ENCODE results near the gene DLX3.
A peak's percentile ranks its signal among the peaks of the same experiment; 100 is the strongest.

DLX3 gene

DNA sequence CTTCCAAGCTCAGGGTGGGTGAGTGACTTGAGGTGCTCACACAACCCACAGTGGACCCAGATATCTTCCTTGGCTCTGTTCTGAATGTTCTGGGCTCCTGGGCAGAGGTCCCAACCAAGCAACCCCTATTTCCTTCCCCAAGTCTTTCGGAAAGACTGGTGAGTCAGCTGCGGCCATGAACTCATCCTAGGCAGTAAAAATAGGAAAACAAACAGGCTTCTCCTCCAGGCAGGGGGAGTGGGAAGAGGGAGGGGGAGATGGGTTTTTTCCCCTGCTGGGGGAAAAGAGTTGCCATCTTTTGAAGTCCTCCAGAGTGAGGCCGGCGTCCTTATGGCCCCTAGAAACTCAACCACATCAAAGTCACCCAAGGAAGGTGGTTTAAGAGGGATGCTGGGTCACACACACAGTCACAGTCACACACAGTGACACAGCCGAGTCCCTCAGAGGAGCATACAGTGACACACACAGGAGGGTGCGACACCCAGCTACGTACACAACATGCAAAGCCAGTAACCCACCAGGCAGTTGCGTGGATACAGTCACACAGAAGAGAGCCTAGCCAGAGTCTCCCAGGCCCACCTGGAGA is 42.0 kb downstream of the DLX3 start:
- DNase-seq: no peak

DNA sequence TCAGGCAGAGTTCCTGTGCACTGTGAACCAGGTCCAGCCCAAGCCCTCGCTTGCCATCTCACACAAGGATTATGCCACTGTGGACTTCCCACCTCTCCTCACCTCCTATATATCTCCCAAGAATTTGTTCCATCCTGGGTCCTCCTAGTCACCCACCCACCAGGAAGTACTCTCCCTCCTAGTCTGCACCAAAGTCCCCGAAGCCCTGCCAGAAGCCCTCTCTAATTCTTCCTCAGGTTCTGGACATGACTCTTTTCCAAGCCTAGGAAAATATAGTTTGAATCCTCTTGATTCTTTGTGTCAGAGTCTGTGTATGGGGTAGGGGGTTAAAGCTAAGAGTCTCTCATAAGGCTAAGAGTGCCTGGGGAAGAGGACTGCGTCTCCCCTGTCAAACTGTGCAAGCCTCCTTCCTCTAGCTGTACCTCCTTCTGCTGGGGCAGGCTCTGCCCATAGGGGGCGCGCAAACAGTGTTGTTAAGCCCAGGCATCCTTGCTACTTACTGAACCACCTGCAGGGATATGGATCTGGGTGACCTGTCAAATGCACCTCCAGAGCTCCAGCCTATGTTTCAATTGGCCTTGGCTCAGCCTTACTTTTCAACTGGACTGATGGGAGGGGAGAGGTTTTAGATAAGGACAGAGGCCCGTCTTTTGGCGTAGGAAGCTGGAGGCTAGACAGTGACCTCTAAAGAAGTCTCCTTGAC is 42.7 kb downstream of the DLX3 start:
- peak; percentile 92 for DNase-seq

DNA sequence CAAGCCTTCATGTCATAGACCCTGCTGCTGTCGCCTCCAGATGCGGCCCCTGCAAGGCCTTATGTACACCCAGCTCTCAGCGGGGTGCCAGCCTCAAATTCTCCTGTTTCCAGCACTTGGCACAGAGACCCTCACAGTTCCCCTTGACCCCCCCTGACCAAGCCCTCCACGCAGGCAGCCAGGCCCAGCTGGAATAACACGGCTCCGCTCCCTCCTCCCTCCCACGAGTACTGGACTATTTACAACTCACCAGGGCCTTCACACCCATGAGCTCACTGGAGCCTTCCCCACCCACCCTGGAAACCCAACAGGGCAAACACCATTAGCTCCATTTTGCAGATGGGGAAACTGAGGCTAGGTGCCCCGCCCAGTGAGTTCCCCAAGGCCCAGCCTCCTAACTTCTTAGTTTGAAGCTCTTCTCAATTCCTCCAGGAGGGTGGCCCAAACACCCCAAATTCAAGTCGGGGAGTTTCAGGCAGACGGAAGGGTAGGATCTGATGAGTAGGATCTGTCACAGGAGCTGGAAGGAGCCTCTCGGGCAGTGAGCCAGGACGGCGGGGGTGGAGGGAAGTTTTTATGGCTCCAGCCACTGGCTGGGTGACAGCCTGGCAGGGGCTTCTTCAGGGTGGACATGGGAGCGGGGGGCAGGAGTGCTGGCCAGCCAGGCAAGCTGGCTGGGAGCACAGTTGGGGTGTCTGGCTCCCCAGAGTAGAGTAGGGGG is 43.5 kb downstream of the DLX3 start:
- DNase-seq: no peak

DNA sequence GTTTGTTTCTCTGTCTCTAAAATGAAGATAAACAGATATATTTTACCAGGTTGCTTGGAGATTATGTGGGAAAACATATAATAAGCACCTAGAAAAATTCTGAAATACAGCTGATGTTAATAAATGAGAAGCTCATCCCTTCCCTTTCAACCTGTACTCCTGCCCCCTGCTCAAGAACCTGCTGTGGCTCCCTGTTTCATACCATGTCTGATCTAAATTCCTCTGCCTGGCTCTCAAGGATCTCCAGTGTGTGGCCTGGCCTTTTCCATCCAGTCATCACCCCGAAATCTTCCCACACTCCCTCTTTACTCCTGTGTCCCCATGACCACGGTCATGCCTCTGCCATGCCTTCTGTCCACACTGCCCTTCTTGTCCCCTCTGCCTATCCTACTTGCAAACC is 45.4 kb downstream of the DLX3 start:
- no peak for DNase-seq

DNA sequence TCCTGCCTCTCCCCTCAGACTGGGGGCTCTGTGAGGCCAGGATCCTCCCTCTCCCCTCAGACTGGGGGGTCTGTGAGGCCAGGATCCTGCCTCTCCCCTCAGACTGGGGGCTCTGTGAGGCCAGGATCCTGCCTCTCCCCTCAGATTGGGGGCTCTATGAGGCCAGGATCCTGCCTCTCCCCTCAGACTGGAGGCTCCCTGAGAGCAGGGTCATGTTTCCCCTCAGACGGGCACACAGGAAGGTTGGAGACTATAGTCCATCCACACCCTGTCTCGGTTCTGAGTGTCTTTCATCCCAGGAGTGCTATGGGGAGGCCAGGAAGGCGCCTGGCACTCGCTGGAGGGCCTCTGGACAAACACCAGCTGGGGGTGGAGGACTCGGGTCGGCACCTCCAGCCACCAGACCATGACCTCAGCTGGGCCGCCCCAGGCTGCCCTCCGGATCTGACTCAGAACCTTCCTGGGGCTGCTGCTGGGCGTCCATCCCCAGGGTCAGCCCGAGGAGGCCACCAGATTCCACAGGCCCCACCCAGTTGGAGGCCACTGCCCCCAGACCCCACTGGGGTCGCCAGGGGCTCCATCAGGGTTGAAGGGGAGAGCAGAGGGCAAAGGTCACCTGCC is 48.0 kb downstream of the DLX3 start:
- no peak for DNase-seq

DNA sequence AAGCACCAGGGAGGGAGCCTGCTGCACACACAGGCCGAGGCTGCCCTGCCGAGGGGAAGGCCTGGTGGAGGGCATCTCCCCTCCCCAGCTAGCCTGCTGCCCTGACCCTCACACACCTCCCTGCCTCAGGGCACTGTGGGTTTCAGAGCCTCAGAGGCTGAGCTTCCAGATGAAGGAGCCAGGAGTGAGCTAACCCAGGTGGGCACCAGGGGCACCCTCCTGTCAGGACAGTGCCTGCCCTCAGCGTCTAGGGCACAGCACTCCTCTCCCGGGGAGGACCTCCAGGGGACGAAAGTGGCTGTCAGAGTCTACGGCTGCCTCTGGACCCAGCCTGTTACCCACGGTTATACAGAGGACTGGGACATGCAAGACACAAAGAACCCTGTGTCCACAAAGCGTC is 48.8 kb downstream of the DLX3 start:
- no peak for DNase-seq

DNA sequence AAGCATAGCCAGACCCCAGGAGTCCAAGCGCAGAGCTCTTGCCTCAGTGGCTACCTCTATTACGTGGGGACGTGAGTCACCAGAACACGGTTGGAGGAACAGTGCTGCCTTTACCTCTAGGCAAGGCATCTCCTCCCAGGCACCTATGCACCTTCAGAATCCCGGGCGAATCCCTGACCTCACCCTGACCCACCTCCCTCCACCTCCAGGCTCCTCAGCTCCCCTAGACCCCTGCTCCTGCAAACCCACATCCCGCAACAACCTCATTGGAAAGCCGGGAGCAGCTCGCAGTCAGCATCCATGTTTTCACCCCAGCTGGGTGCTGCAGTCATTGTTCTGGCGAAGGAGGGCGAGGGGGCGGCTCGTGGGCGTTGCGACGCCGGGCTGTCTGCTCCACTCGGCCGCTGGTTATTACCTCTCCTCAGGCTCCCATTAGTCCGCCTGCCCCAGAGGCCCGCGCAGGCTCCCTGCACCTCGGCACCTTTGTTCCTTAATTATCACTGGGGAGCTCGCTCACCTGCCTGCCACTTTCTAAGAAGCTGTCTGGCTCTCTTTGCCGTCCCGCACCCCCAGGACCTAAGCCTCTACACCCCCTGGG is 50.7 kb downstream of the DLX3 start:
- no peak for DNase-seq

DNA sequence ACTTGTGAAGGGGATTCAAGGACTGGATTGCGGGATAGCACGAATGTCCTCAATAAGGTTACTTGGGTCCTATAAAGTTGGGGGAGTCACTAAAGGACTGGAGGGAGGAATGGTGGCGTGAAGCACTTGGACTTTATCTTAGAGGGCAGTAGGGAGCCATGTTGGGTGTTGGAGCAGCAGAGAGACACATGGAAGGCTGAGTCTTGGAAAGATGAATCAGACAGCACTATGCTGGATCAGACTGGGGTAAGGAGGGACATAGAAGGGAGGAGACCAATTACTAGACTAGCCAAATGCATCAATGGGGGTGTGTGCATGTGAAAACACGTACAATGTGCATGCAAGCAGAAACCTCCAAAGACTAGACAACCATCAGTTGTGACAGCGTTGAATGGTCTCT is 52.1 kb downstream of the DLX3 start:
- DNase-seq: no peak

DNA sequence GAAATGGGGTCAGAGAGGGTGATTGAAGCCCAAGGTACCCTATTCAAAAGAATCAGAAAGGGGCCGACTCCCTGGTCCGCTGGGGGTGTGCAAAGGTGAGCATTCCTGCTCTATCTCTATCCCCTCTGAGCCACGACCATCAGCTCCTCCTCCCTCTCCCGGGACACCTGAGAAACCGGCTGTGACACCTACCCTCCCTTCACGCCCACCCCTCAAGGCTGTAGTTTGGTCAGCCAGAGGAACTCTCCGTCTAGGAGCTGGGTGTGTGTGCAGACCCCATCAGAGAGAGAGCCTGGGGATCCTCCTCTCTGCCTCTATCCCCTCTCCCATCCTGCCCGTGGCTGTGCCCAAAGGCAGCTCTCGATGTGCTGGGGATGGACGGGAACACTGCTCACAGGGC is 53.6 kb downstream of the DLX3 start:
- no peak for DNase-seq
